Measurements from ENCODE around the gene MPEG1.

The MPEG1 gene

GRCh38 chr11:59212744-59213631, at the start of gene MPEG1:
Gene MPEG1 (minus strand): TSS chr11:59212927. CDS start chr11:59212865, 62 bp downstream.
- no peak for TF ChIP-seq CTCF (IDR thresholded peaks at IDR 0.05; ENCODE audit: low read depth, low read length)
- no peak within 1 kb of the TSS for H3K4me3 ChIP-seq (ENCODE audit: low read depth, low read length)

GRCh38 chr11:59262177-59262818, 49.6 kb upstream of the MPEG1 start:
- H3K4me3 ChIP-seq (ENCODE audit: low read depth, low read length), result no peak overlapping the region
- TF ChIP-seq CTCF (IDR thresholded peaks at IDR 0.05; ENCODE audit: low read depth, low read length), result no peak

- H3K4me3 ChIP-seq (ENCODE audit: low read depth, low read length), result no peak overlapping the region
- no peak for TF ChIP-seq CTCF (IDR thresholded peaks at IDR 0.05; ENCODE audit: low read depth, low read length)
Measured at GRCh38 chr11:59261150-59261549, 48.4 kb upstream of the MPEG1 start.

GRCh38 chr11:59259867-59260475, 47.2 kb upstream of the MPEG1 start:
- no peak overlapping the region for H3K4me3 ChIP-seq (ENCODE audit: low read depth, low read length)
- no peak for TF ChIP-seq CTCF (IDR thresholded peaks at IDR 0.05; ENCODE audit: low read depth, low read length)

GRCh38 chr11:59259047-59259446, 46.3 kb upstream of the MPEG1 start:
- TF ChIP-seq CTCF (IDR thresholded peaks at IDR 0.05; ENCODE audit: low read depth, low read length), result no peak

GRCh38 chr11:59255281-59255680, 42.6 kb upstream of the MPEG1 start:
- no peak overlapping the region for H3K4me3 ChIP-seq (ENCODE audit: low read depth, low read length)

More at GRCh38 chr11:59259047-59259446, 46.3 kb upstream of the MPEG1 start:
- H3K4me3 ChIP-seq (ENCODE audit: low read depth, low read length), result no peak overlapping the region

More at GRCh38 chr11:59255281-59255680, 42.6 kb upstream of the MPEG1 start:
- TF ChIP-seq CTCF (IDR thresholded peaks at IDR 0.05; ENCODE audit: low read depth, low read length), result no peak
